ENCODE data around the gene MSMB. TPM values are rescaled to one million over a fixed set of nuclear protein-coding genes. Genes with fewer than 3 reads are reported as not detected.

MSMB gene
- total RNA-seq, 1 experiment from 2014 or later, result not detected

DNA sequence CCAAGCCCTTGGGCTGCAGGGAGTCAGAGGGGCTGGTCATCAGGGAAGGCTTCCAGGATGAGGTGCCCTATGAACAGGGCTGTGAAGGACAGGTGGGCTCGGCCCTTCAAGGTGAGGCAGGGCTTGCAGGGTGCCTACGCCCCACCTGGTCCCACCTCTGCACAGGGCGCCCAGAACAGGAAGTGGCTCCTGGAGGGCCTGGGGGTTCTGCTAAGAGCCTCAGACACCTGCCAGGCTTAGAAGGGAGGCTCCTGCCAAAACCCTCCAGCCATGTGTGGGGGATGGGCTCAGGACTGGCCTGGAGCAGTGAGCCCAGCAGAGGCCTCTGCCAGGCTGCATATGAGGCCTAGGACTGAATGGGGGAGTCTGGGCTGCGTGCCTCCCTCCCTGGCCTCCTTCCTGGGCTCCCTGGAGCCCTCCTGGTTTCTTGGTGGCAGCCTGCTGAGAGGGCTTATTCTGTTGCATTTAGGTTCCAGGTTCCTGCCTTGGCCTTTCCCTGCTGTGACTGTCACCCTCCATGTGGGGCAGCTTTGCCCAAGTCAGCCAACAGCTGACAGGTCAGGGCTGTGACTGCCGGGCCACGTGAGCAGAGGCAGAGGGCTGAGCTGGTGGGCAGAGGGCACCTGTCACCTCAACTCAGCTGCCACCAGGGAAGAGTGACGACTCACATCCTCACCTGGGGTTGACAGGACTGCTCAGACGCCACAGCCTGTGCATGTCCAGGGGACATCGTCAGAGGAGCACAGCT lies 45.2 kb upstream of the MSMB start (continued):
- TF ChIP-seq, protein P1, sequence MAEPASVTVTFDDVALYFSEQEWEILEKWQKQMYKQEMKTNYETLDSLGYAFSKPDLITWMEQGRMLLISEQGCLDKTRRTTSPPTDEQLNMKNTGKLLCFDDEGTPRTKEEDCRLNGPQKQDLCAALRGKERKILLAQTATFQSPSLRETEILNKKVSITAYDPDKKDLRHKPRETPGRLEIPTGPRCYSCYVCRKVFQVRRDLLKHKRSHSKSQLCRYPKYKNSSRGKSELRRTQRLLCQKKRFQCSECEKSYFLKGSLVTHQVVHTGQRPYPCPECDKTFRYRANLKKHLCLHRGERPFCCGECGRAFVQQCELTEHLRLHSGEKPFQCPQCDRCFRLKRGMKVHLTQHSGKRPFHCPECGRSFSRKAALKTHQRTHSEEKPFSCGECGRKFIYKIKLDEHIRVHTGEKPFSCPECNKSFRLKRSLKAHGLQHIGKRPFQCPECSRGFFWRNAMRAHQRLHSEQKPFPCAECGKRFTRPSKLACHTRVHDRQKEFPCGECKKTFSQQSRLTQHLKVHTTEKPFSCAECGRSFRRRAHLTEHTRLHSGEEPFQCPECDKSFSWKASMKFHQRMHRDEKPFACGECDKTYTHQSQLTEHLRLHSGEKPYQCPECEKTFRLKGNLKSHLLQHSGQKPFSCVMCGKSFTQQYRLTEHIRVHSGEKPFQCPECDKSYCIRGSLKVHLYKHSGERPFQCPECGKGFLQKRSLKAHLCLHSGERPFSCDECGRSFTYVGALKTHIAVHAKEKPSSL (CRISPR knock-in tag; conservative IDR thresholded peaks at IDR 0.05), result no peak
- TF ChIP-seq, protein P2, sequence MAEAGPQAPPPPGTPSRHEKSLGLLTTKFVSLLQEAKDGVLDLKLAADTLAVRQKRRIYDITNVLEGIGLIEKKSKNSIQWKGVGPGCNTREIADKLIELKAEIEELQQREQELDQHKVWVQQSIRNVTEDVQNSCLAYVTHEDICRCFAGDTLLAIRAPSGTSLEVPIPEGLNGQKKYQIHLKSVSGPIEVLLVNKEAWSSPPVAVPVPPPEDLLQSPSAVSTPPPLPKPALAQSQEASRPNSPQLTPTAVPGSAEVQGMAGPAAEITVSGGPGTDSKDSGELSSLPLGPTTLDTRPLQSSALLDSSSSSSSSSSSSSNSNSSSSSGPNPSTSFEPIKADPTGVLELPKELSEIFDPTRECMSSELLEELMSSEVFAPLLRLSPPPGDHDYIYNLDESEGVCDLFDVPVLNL (CRISPR knock-in tag; IDR thresholded peaks at IDR 0.05; ENCODE audit: borderline replicate concordance, low read depth), result no peak
- no peak for TF ChIP-seq JAZF1 (CRISPR knock-in tag; IDR thresholded peaks at IDR 0.05)
- TF ChIP-seq NR2C2 (CRISPR knock-in tag; IDR thresholded peaks at IDR 0.05), result no peak

DNA sequence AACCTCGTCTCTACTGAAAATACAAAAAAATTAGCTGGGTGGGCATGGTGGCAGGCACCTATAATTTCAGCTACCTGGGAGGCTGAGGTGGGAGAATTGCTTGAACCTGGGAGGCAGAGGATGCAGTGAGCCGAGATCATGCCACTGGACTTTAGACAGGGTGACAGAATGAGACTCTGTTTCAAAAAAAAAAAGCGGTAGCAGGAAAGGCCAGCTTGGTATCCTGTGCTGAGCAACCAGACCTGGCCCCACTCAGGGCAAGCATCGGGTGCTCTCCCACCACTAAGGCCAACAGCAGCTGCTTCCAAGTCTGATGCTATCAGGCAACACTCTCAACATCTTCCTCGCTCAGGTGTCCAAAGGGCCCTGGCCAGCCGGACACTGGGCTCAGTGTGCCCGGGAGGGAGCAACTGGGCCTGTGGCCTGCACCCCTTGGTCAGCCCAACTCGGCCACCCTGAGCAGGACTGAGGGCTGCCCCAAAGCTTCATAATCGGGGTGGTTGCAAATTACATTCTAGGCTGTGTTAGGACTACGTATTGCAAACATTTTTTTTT lies 44.3 kb upstream of the MSMB start:
- no peak for DNase-seq (ENCODE audit: low spot score)
- H3K27me3 Mint-ChIP-seq (ENCODE audit: low read depth), result no peaks in the 10 kb centered on the region
- TF ChIP-seq, protein P3, sequence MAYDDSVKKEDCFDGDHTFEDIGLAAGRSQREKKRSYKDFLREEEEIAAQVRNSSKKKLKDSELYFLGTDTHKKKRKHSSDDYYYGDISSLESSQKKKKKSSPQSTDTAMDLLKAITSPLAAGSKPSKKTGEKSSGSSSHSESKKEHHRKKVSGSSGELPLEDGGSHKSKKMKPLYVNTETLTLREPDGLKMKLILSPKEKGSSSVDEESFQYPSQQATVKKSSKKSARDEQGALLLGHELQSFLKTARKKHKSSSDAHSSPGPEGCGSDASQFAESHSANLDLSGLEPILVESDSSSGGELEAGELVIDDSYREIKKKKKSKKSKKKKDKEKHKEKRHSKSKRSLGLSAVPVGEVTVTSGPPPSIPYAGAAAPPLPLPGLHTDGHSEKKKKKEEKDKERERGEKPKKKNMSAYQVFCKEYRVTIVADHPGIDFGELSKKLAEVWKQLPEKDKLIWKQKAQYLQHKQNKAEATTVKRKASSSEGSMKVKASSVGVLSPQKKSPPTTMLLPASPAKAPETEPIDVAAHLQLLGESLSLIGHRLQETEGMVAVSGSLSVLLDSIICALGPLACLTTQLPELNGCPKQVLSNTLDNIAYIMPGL (CRISPR knock-in tag; IDR thresholded peaks at IDR 0.05), result no peak
- TF ChIP-seq EMX1 (CRISPR knock-in tag; IDR thresholded peaks at IDR 0.05), result no peak
- TF ChIP-seq, protein P4, sequence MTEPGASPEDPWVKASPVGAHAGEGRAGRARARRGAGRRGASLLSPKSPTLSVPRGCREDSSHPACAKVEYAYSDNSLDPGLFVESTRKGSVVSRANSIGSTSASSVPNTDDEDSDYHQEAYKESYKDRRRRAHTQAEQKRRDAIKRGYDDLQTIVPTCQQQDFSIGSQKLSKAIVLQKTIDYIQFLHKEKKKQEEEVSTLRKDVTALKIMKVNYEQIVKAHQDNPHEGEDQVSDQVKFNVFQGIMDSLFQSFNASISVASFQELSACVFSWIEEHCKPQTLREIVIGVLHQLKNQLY (CRISPR knock-in tag; IDR thresholded peaks at IDR 0.05), result no peak
- no peak for TF ChIP-seq ZNF317 (CRISPR knock-in tag; IDR thresholded peaks at IDR 0.05; ENCODE audit: borderline replicate concordance, low read depth)
- TF ChIP-seq SP1 (CRISPR knock-in tag; conservative IDR thresholded peaks at IDR 0.05), result no peak
- TF ChIP-seq ZNF232 (CRISPR knock-in tag; IDR thresholded peaks at IDR 0.05), result no peak
- TF ChIP-seq FOXJ3 (CRISPR knock-in tag; IDR thresholded peaks at IDR 0.05; ENCODE audit: borderline replicate concordance), result no peak
- TF ChIP-seq, protein P5, sequence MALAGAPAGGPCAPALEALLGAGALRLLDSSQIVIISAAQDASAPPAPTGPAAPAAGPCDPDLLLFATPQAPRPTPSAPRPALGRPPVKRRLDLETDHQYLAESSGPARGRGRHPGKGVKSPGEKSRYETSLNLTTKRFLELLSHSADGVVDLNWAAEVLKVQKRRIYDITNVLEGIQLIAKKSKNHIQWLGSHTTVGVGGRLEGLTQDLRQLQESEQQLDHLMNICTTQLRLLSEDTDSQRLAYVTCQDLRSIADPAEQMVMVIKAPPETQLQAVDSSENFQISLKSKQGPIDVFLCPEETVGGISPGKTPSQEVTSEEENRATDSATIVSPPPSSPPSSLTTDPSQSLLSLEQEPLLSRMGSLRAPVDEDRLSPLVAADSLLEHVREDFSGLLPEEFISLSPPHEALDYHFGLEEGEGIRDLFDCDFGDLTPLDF (CRISPR knock-in tag; IDR thresholded peaks at IDR 0.05), result no peak
- TF ChIP-seq, protein P6, sequence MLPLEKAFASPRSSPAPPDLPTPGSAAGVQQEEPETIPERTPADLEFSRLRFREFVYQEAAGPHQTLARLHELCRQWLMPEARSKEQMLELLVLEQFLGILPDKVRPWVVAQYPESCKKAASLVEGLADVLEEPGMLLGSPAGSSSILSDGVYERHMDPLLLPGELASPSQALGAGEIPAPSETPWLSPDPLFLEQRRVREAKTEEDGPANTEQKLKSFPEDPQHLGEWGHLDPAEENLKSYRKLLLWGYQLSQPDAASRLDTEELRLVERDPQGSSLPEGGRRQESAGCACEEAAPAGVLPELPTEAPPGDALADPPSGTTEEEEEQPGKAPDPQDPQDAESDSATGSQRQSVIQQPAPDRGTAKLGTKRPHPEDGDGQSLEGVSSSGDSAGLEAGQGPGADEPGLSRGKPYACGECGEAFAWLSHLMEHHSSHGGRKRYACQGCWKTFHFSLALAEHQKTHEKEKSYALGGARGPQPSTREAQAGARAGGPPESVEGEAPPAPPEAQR (CRISPR knock-in tag; IDR thresholded peaks at IDR 0.05), result no peak
- TF ChIP-seq, protein P7, sequence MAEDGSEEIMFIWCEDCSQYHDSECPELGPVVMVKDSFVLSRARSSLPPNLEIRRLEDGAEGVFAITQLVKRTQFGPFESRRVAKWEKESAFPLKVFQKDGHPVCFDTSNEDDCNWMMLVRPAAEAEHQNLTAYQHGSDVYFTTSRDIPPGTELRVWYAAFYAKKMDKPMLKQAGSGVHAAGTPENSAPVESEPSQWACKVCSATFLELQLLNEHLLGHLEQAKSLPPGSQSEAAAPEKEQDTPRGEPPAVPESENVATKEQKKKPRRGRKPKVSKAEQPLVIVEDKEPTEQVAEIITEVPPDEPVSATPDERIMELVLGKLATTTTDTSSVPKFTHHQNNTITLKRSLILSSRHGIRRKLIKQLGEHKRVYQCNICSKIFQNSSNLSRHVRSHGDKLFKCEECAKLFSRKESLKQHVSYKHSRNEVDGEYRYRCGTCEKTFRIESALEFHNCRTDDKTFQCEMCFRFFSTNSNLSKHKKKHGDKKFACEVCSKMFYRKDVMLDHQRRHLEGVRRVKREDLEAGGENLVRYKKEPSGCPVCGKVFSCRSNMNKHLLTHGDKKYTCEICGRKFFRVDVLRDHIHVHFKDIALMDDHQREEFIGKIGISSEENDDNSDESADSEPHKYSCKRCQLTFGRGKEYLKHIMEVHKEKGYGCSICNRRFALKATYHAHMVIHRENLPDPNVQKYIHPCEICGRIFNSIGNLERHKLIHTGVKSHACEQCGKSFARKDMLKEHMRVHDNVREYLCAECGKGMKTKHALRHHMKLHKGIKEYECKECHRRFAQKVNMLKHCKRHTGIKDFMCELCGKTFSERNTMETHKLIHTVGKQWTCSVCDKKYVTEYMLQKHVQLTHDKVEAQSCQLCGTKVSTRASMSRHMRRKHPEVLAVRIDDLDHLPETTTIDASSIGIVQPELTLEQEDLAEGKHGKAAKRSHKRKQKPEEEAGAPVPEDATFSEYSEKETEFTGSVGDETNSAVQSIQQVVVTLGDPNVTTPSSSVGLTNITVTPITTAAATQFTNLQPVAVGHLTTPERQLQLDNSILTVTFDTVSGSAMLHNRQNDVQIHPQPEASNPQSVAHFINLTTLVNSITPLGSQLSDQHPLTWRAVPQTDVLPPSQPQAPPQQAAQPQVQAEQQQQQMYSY (CRISPR knock-in tag; IDR thresholded peaks at IDR 0.05), result no peak
- TF ChIP-seq, protein P8, sequence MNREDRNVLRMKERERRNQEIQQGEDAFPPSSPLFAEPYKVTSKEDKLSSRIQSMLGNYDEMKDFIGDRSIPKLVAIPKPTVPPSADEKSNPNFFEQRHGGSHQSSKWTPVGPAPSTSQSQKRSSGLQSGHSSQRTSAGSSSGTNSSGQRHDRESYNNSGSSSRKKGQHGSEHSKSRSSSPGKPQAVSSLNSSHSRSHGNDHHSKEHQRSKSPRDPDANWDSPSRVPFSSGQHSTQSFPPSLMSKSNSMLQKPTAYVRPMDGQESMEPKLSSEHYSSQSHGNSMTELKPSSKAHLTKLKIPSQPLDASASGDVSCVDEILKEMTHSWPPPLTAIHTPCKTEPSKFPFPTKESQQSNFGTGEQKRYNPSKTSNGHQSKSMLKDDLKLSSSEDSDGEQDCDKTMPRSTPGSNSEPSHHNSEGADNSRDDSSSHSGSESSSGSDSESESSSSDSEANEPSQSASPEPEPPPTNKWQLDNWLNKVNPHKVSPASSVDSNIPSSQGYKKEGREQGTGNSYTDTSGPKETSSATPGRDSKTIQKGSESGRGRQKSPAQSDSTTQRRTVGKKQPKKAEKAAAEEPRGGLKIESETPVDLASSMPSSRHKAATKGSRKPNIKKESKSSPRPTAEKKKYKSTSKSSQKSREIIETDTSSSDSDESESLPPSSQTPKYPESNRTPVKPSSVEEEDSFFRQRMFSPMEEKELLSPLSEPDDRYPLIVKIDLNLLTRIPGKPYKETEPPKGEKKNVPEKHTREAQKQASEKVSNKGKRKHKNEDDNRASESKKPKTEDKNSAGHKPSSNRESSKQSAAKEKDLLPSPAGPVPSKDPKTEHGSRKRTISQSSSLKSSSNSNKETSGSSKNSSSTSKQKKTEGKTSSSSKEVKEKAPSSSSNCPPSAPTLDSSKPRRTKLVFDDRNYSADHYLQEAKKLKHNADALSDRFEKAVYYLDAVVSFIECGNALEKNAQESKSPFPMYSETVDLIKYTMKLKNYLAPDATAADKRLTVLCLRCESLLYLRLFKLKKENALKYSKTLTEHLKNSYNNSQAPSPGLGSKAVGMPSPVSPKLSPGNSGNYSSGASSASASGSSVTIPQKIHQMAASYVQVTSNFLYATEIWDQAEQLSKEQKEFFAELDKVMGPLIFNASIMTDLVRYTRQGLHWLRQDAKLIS (CRISPR knock-in tag; IDR thresholded peaks at IDR 0.05; ENCODE audit: borderline replicate concordance), result no peak
- TF ChIP-seq, protein P9, sequence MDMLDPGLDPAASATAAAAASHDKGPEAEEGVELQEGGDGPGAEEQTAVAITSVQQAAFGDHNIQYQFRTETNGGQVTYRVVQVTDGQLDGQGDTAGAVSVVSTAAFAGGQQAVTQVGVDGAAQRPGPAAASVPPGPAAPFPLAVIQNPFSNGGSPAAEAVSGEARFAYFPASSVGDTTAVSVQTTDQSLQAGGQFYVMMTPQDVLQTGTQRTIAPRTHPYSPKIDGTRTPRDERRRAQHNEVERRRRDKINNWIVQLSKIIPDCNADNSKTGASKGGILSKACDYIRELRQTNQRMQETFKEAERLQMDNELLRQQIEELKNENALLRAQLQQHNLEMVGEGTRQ (CRISPR knock-in tag; IDR thresholded peaks at IDR 0.05), result no peak
- no peak for TF ChIP-seq NR1H2 (CRISPR knock-in tag; IDR thresholded peaks at IDR 0.05)
- no peak for ATAC-seq
- no peaks in the 10 kb centered on the region for H3K36me3 Mint-ChIP-seq
- H3K4me1 Mint-ChIP-seq, result peaks cover 11% of the 10 kb centered on the region
- ChIA-PET POLR2A (no interaction called here), CTCF (no interaction called here)
- H3K9me3 Mint-ChIP-seq, result no peaks in the 10 kb centered on the region
- no peak overlapping the region for H3K27ac Mint-ChIP-seq
- no peak overlapping the region for H3K4me3 Mint-ChIP-seq
